B cell (primary cell): ENCODE measurements around the gene ZNF324. TPM values are rescaled to one million over a fixed set of nuclear protein-coding genes. Genes with fewer than 3 reads are reported as not detected.

Experiments
- ATAC-seq: fragments of 200-7000 bp; cut with Tn5 transposase; one replicate; pipeline ENCODE4 v1.10.0; 2021; ENCODE audit warnings: low read depth, mild to moderate bottlenecking, moderate number of reproducible peaks, moderate library complexity
- CTCF ChIA-PET: fragments of 350-600 bp; sonication (Branson Sonifier 250); formaldehyde crosslinking; loops from one replicate; lab custom pipeline; 2021; ENCODE audit warnings: antibody characterized with exemption, inconsistent platforms; lab: Charles Lee
- POLR2A ChIA-PET: fragments of 350-600 bp; sonication (Branson Sonifier 250); formaldehyde crosslinking; loops from one replicate; lab custom pipeline; 2021; ENCODE audit warnings: antibody characterized with exemption; lab: Charles Lee
- DNase-seq: peaks from one replicate; pipeline ENCODE4 v3.0.0; 2013
- H2AFZ ChIP-seq: 2 replicates; pipeline ENCODE4 v1.6.1; 2012; ENCODE audit warnings: mild to moderate bottlenecking, low read depth, low read length; ENCODE audit not compliant: insufficient read depth, poor library complexity, severe bottlenecking
- H3K27ac ChIP-seq, 2 donors: 1 replicate in 1 of 2; 2 replicates in 1 of 2; pipeline ENCODE4 v1.5.1; 2012 to 2013; ENCODE audit warnings: low read length in 2 of 2, mild to moderate bottlenecking in 2 of 2, moderate library complexity in 1 of 2
- H3K27me3 ChIP-seq, 4 experiments: fragments of 200-600 bp in 1 of 4; sonication (generic) in 1 of 4; replicated peaks in 1 of 4; 1 replicate in 2 of 4; 2 replicates in 2 of 4; pipeline versions ENCODE4 v1.6.1 to v1.7.0; 2013 to 2016; ENCODE audit warnings: low read length in 3 of 4, mild to moderate bottlenecking in 2 of 4, mixed read lengths in 1 of 4, moderate library complexity in 1 of 4; ENCODE audit not compliant: insufficient read depth in 4 of 4, control insufficient read depth in 3 of 4; ENCODE audit errors: control extremely low read depth in 1 of 4
- H3K36me3 ChIP-seq, 2 experiments: replicated peaks in 1 of 2; 1 replicate in 1 of 2; 2 replicates in 1 of 2; pipeline versions ENCODE4 v1.6.1 to v1.7.1; 2013; ENCODE audit warnings: low read length in 1 of 2; ENCODE audit not compliant: insufficient read depth in 2 of 2, control insufficient read depth in 1 of 2; ENCODE audit errors: control extremely low read depth in 1 of 2, extremely low read depth in 1 of 2
- H3K4me1 ChIP-seq, 2 donors: fragments of 200-600 bp in 1 of 2; sonication (generic) in 1 of 2; 1 replicate in 1 of 2; 2 replicates in 1 of 2; pipeline versions ENCODE4 v1.5.1 to v1.6.1; 2013 to 2017; ENCODE audit warnings: low read length in 2 of 2; ENCODE audit not compliant: control insufficient read depth in 2 of 2, insufficient read depth in 2 of 2
- H3K4me2 ChIP-seq: replicated peaks from 2 replicates; pipeline ENCODE3; 2012; ENCODE audit warnings: mild to moderate bottlenecking, low read depth, low read length; ENCODE audit not compliant: poor library complexity, severe bottlenecking
- H3K4me3 ChIP-seq, 5 experiments: fragments of 200-600 bp in 1 of 5; sonication (generic) in 1 of 5; 1 replicate in 3 of 5; 2 replicates in 2 of 5; pipeline versions ENCODE4 v1.5.1 to v1.7.0; 2011 to 2016; ENCODE audit warnings: low read length in 4 of 5, mild to moderate bottlenecking in 4 of 5, low read depth in 2 of 5, control low read depth in 1 of 5, moderate library complexity in 1 of 5; ENCODE audit not compliant: insufficient read depth in 1 of 5; ENCODE audit errors: control extremely low read depth in 1 of 5, extremely low read depth in 1 of 5
- H3K79me2 ChIP-seq: fragments of 200-600 bp; sonication (generic); one replicate; pipeline ENCODE4 v1.6.0; 2016; ENCODE audit warnings: low read length; ENCODE audit not compliant: control insufficient read depth, insufficient read depth
- H3K9ac ChIP-seq: fragments of 200-600 bp; sonication (generic); 2 replicates; pipeline ENCODE4 v1.6.1; 2017; ENCODE audit warnings: mild to moderate bottlenecking, low read length, moderate library complexity
- H3K9me3 ChIP-seq, 3 donors: one replicate each; pipeline versions ENCODE4 v1.6.1 to v1.7.1; 2013; ENCODE audit warnings: low read length in 2 of 3; ENCODE audit not compliant: control insufficient read depth in 2 of 3, insufficient read depth in 1 of 3; ENCODE audit errors: control extremely low read depth in 1 of 3
- H4K20me1 ChIP-seq: 2 replicates; pipeline ENCODE4 v1.6.0; 2012; ENCODE audit warnings: mild to moderate bottlenecking, low read length; ENCODE audit not compliant: insufficient read depth, control insufficient read depth, poor library complexity, severe bottlenecking
- H3K27ac Mint-ChIP-seq: one replicate; pipeline ENCODE4 v1.8.0; 2021; ENCODE audit warnings: mixed read lengths
- H3K27me3 Mint-ChIP-seq: one replicate; pipeline ENCODE4 v1.8.0; 2021; ENCODE audit warnings: mixed read lengths
- H3K4me1 Mint-ChIP-seq: one replicate; pipeline ENCODE4 v1.8.0; 2021; ENCODE audit warnings: mixed read lengths
- H3K4me3 Mint-ChIP-seq: one replicate; pipeline ENCODE4 v1.8.0; 2021; ENCODE audit warnings: mixed read lengths
- H3K9me3 Mint-ChIP-seq: one replicate; pipeline ENCODE4 v1.8.0; 2022; ENCODE audit warnings: mixed read lengths; ENCODE audit not compliant: insufficient read depth
- CTCF ChIP-seq: fragments of 200-600 bp; IDR thresholded peaks from one replicate; pipeline ENCODE4 v1.8.0; 2022; ENCODE audit warnings: antibody characterized with exemption, mild to moderate bottlenecking
- EZH2 ChIP-seq: IDR thresholded peaks from 2 replicates; pipeline ENCODE4 v1.6.1; 2012; ENCODE audit warnings: borderline replicate concordance, low read depth, mild to moderate bottlenecking, moderate library complexity, low read length; ENCODE audit not compliant: insufficient read depth, poor library complexity, severe bottlenecking
- WGBS: methylation state at CpG from one replicate; pipeline ENCODE4 v1.1.5; 2013; ENCODE audit warnings: missing lambda C conversion rate; ENCODE audit not compliant: insufficient coverage; 5-methylcytosine and 5-hydroxymethylcytosine counted together
- intact Hi-C: fragments of 100-400 bp; cut with micrococcal nuclease; formaldehyde crosslinking; loops from one replicate; pipeline ENCODE4 v1.10.0; 2022
- polyA plus RNA-seq: library from polyadenylated mRNA; depleted of rRNA; stranded (reverse); fragments of >200 nt; gene quantifications from 2 replicates; pipeline ENCODE4 v1.2.3, GENCODE V29; 2012
- total RNA-seq, 2 donors: library from RNA; stranded (reverse); fragments of 120-200 nt in 1 of 2; gene quantifications; 1 replicate in 1 of 2; 2 replicates in 1 of 2; pipeline versions ENCODE4 v1.2.3 to v1.2.4, GENCODE V29; 2013 to 2022

ZNF324 gene
- total and polyA plus RNA-seq, 2 donors (not counting 1 experiment from before 2014, with no cell fraction given): 12.8 to 21.0 TPM

- CTCF ChIA-PET: no interaction called here
- Mint-ChIP-seq H3K4me3 (peak overlapping the region; percentile 45), H3K27ac (no peak overlapping the region), H3K4me1 (peaks cover 20% of the 10 kb centered on the region), H3K9me3 (no peaks in the 10 kb centered on the region), H3K27me3 (no peaks in the 10 kb centered on the region)
- WGBS: 100% methylated on average over 1 of the region's 1 CpG
- Histone ChIP-seq H3K4me2 (no peak overlapping the region), H3K27ac (no peak overlapping the region), H3K79me2 (no peaks in the 10 kb centered on the region), H3K36me3 (peaks cover 1 to 2% of the 10 kb centered on the region in 2 experiments), H3K4me3 (no peak overlapping the region), H3K4me1 (peaks cover 14 to 18% of the 10 kb centered on the region in 2 donors), H3K9me3 (no peaks in the 10 kb centered on the region), H2AFZ (no peak overlapping the region), H4K20me1 (no peaks in the 10 kb centered on the region), H3K27me3 (no peaks in the 10 kb centered on the region), H3K9ac (no peak overlapping the region)
- no peak for DNase-seq
- no peak for ATAC-seq
- intact Hi-C loops: loop anchor here (2.0 to 5.0 kb wide), 2 partner anchors 116 to 295 kb away; partner anchors contain the start of genes ZNF274 and ZNF497
- no peak for TF ChIP-seq EZH2
- no peak for TF ChIP-seq CTCF
- POLR2A ChIA-PET: no interaction called here
Observed at GRCh38 chr19:58477871-58478270, 11.0 kb downstream of the ZNF324 start.

GRCh38 chr19:58479303-58479702, 12.4 kb downstream of the ZNF324 start:
- ATAC-seq: no peak
- no peaks in the 10 kb centered on the region for H3K9me3 Mint-ChIP-seq
- H3K4me1 ChIP-seq: peaks cover 14 to 18% of the 10 kb centered on the region in 2 donors
- DNase-seq: no peak
- WGBS: 90% methylated on average over 2 of the region's 7 CpGs
- TF ChIP-seq CTCF (no peak), EZH2 (no peak)
- H3K27me3 ChIP-seq: no peaks in the 10 kb centered on the region
- no peaks in the 10 kb centered on the region for H3K9me3 ChIP-seq
- ChIA-PET CTCF (no interaction called here), POLR2A (no interaction called here)
- no peak overlapping the region for H3K4me3 ChIP-seq
- no peak overlapping the region for H3K9ac ChIP-seq
- no peak overlapping the region for H3K27ac Mint-ChIP-seq
- H2AFZ ChIP-seq: no peak overlapping the region
- intact Hi-C loops: loop anchor here (5.0 kb wide), 1 partner anchor 117 kb away; the partner anchor contains the start of gene ZNF497
- no peaks in the 10 kb centered on the region for H3K27me3 Mint-ChIP-seq
- no peaks in the 10 kb centered on the region for H4K20me1 ChIP-seq
- no peak overlapping the region for H3K4me3 Mint-ChIP-seq
- H3K4me1 Mint-ChIP-seq: peaks cover 20% of the 10 kb centered on the region
- no peak overlapping the region for H3K4me2 ChIP-seq
- no peaks in the 10 kb centered on the region for H3K79me2 ChIP-seq
- peaks cover 0 to 2% of the 10 kb centered on the region in 2 experiments for H3K36me3 ChIP-seq
- H3K27ac ChIP-seq: no peak overlapping the region
